Stimulated activated CD4-positive, alpha-beta T cell treated with anti-CD3 and anti-CD28 coated beads, Interleukin-4, amount 100 ng/mL, for 4 hours (primary cell): ENCODE data around the gene EEFSEC.

Experiments
- DNase-seq, 2 experiments: peaks; one replicate each; pipeline ENCODE4 v3.0.0-alpha.2; 2020

The EEFSEC gene

GRCh38 chr3:128356822-128357221, 203.5 kb downstream of the EEFSEC start:
- DNase-seq = no peak

GRCh38 chr3:128357538-128357937, 204.3 kb downstream of the EEFSEC start:
- no peak for DNase-seq

GRCh38 chr3:128358156-128358895, 205.0 kb downstream of the EEFSEC start:
- DNase-seq = no peak

GRCh38 chr3:128359060-128359664, 205.9 kb downstream of the EEFSEC start:
- no peak for DNase-seq

GRCh38 chr3:128359846-128360642, 206.8 kb downstream of the EEFSEC start:
- DNase-seq = no peak

- no peak for DNase-seq
Observed at GRCh38 chr3:128360705-128361271, 207.5 kb downstream of the EEFSEC start.

- DNase-seq = no peak
Observed at GRCh38 chr3:128362026-128362965, 209.0 kb downstream of the EEFSEC start.

GRCh38 chr3:128364291-128364690, 211.0 kb downstream of the EEFSEC start:
- no peak for DNase-seq

- no peak for DNase-seq
Observed at GRCh38 chr3:128364808-128365360, 211.6 kb downstream of the EEFSEC start.

GRCh38 chr3:128366136-128366535, 212.9 kb downstream of the EEFSEC start:
- DNase-seq = no peak

GRCh38 chr3:128366652-128367051, 213.4 kb downstream of the EEFSEC start:
- no peak for DNase-seq

- DNase-seq = no peak
Observed at GRCh38 chr3:128367221-128367620, 213.9 kb downstream of the EEFSEC start.

- DNase-seq = no peak
Observed at GRCh38 chr3:128367761-128368160, 214.5 kb downstream of the EEFSEC start.

- no peak for DNase-seq
Observed at GRCh38 chr3:128368626-128369025, 215.3 kb downstream of the EEFSEC start.

GRCh38 chr3:128369121-128369703, 215.9 kb downstream of the EEFSEC start:
- DNase-seq = no peak

- no peak for DNase-seq
Observed at GRCh38 chr3:128369881-128370642, 216.8 kb downstream of the EEFSEC start.

- no peak for DNase-seq
Observed at GRCh38 chr3:128372281-128372680, 219.0 kb downstream of the EEFSEC start.

GRCh38 chr3:128372707-128373533, 219.6 kb downstream of the EEFSEC start:
- no peak for DNase-seq

- no peak for DNase-seq
Observed at GRCh38 chr3:128374746-128375445, 221.6 kb downstream of the EEFSEC start.
